Measurements from ENCODE around the gene TFEB.

Gene TFEB

GRCh38 chr6:41644297-41644879 is 91.0 kb downstream of the TFEB start:
- Histone ChIP-seq H3K27ac (peak overlapping the region; percentile 71), H3K4me3 (no peak overlapping the region), H4K20me1 (peaks cover 96% of the 10 kb centered on the region), H3K4me2 (peak overlapping the region; percentile 59), H3K4me1 (peaks cover 63% of the 10 kb centered on the region), H3K9me3 (no peaks in the 10 kb centered on the region), H3K36me3 (peaks cover 87% of the 10 kb centered on the region), H3K27me3 (no peaks in the 10 kb centered on the region), H3K9ac (peak overlapping the region; percentile 50)
- TF ChIP-seq Cebpa-rat (IDR thresholded peaks at IDR 0.05) = no peak

GRCh38 chr6:41643899-41644269 is 91.5 kb downstream of the TFEB start:
- Histone ChIP-seq H3K36me3 (peaks cover 82% of the 10 kb centered on the region), H3K9me3 (no peaks in the 10 kb centered on the region), H4K20me1 (peaks cover 93% of the 10 kb centered on the region), H3K4me1 (peaks cover 65% of the 10 kb centered on the region), H3K27ac (peak overlapping the region; percentile 71), H3K4me2 (peak overlapping the region; percentile 59), H3K27me3 (no peaks in the 10 kb centered on the region), H3K4me3 (no peak overlapping the region), H3K9ac (peak overlapping the region; percentile 50)
- no peak for TF ChIP-seq Cebpa-rat (IDR thresholded peaks at IDR 0.05)

DNA sequence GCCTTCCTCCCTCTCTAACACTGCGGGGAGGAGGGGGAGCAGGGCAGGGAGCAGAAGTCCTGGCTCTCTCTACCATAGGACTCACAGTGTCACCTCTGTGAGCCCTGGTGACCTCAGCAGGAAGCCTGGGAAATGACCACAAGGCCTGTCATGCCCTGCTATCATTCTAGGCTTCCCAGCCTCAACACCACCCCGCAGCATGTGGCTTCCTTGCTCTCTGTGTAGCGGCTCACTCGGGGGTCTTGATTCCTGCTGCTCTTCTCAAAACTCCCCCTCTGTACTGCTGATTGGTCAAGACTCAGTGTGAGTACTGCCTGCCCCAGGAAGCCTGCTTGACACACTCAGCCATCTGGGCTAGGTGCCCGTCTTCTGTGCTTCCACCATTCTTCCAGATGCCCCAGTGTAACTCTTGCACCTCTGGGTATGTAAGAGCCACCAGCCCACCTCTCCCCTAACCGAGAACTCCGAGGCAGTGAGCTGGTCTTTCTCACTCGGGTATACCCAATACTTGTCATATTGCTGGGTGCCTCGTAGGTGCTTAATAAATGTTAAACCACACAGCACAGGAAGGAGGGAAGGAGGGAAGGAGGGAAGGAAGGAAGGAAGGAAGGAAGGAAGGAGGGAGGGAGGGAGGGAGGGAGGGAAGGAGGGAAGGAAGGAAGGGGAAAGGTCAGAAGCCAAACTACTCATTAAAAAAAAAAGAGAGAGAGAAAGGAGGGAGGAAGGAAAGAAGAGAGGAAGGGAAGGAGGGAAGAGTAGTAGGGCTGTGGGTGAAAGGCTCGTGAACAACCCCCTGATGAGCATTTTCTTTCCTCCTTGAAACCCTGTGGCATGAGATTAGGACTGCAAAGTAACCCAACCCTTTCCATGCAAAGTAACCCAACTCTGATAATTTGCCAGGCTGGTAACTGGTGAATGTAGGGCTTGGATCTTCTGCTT is 92.2 kb downstream of the TFEB start:
- Histone ChIP-seq H3K27ac (peak overlapping the region; percentile 78), H3K4me1 (peaks cover 65% of the 10 kb centered on the region), H3K9me3 (no peaks in the 10 kb centered on the region), H3K4me2 (peak overlapping the region; percentile 92), H3K36me3 (peaks cover 76% of the 10 kb centered on the region), H3K9ac (peak overlapping the region; percentile 56), H3K27me3 (no peaks in the 10 kb centered on the region), H4K20me1 (peaks cover 87% of the 10 kb centered on the region), H3K4me3 (0 out of 2 replicates have a peak overlapping the region, but pooled peaks have one; percentile 19)
- no peak for TF ChIP-seq Cebpa-rat (IDR thresholded peaks at IDR 0.05)

GRCh38 chr6:41642090-41642959 is 93.1 kb downstream of the TFEB start:
- no peaks in the 10 kb centered on the region for H3K27me3 ChIP-seq
- peak overlapping the region; percentile 97 for H3K9ac ChIP-seq

GRCh38 chr6:41641352-41641925 is 94.0 kb downstream of the TFEB start:
- peak overlapping the region; percentile 92 for H3K4me2 ChIP-seq
- H3K9me3 ChIP-seq = no peaks in the 10 kb centered on the region
- H3K27ac ChIP-seq = peak overlapping the region; percentile 96; the same call in 1 of the 2 replicates
- peaks cover 58% of the 10 kb centered on the region for H3K36me3 ChIP-seq
- H3K4me1 ChIP-seq = peaks cover 81% of the 10 kb centered on the region
- H3K27me3 ChIP-seq = no peaks in the 10 kb centered on the region
- H3K4me3 ChIP-seq = no peak overlapping the region
- peaks cover 71% of the 10 kb centered on the region for H4K20me1 ChIP-seq
- TF ChIP-seq Cebpa-rat (IDR thresholded peaks at IDR 0.05) = no peak
- H3K9ac ChIP-seq = 0 out of 2 replicates have a peak overlapping the region, but pooled peaks have one; percentile 97

More at GRCh38 chr6:41642090-41642959, 93.1 kb downstream of the TFEB start:
- Histone ChIP-seq H3K4me1 (peaks cover 73% of the 10 kb centered on the region), H4K20me1 (peaks cover 79% of the 10 kb centered on the region), H3K4me3 (0 out of 2 replicates have a peak overlapping the region, but pooled peaks have one; percentile 19), H3K27ac (peak overlapping the region; percentile 78), H3K36me3 (peaks cover 66% of the 10 kb centered on the region), H3K4me2 (peak overlapping the region; percentile 92), H3K9me3 (no peaks in the 10 kb centered on the region)
- TF ChIP-seq Cebpa-rat (IDR thresholded peaks at IDR 0.05) = no peak

DNA sequence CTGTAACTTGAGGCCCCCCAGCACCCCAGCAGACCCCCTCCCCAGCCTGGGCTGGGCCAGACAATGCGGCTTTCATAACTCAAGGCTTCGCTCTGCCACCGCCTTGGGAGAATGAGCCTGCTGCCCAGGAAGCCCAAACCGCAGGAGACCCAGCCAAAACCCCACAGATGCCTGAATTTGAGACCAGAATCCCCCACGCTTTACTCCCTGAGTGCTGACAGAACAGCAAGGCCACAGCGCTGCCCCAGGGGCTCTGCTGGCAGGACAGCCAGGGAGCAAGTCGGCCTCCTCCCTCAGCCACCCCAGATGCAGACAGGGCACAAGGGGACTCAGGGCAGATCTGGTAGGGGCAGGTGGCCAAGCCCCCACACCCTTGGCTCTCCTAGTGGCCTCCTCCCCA is 95.0 kb downstream of the TFEB start:
- peaks cover 60% of the 10 kb centered on the region for H4K20me1 ChIP-seq
- no peak for TF ChIP-seq Cebpa-rat (IDR thresholded peaks at IDR 0.05)
- H3K27ac ChIP-seq = peak overlapping the region; percentile 96
- no peaks in the 10 kb centered on the region for H3K27me3 ChIP-seq
- peaks cover 48% of the 10 kb centered on the region for H3K36me3 ChIP-seq
- H3K4me3 ChIP-seq = peak overlapping the region; percentile 97
- peak overlapping the region; percentile 97 for H3K9ac ChIP-seq
- H3K4me1 ChIP-seq = peaks cover 88% of the 10 kb centered on the region
- no peaks in the 10 kb centered on the region for H3K9me3 ChIP-seq
- H3K4me2 ChIP-seq = peak overlapping the region; percentile 92

DNA sequence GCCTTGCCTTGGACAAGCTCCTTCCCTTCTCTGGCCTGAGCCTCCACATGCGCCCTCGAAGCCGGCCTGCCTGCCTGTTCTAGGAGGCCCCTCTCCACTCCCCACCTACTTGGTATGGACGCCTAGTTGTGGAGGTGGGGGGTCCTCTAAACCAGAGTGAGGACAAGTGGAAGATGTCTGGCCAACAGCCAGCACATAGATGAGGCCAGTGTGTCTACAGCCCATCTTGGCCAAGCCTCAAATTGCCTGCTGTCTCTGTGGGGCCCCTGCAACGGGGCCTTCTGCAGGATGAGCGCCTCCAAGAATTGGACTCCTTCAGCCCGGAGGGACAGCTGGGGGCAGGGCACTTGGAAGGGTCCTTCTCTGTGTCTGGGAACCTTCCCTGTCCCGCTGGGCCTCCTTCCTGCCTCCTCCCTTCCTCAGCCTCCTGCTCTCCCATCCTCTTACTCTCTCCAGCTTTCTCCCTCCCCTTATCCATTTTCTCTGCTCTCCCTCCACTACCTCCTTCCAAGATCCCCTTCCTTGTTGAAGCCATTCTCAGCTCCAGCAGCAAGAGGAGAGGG is 95.5 kb downstream of the TFEB start:
- H3K36me3 ChIP-seq = peaks cover 42% of the 10 kb centered on the region
- H4K20me1 ChIP-seq = peaks cover 55% of the 10 kb centered on the region
- peak overlapping the region; percentile 92 for H3K4me2 ChIP-seq
- H3K4me1 ChIP-seq = peaks cover 88% of the 10 kb centered on the region
- no peaks in the 10 kb centered on the region for H3K9me3 ChIP-seq
- no peak for TF ChIP-seq Cebpa-rat (IDR thresholded peaks at IDR 0.05)
- H3K27ac ChIP-seq = peak overlapping the region; percentile 96
- H3K9ac ChIP-seq = peak overlapping the region; percentile 97
- H3K27me3 ChIP-seq = no peaks in the 10 kb centered on the region
- peak overlapping the region; percentile 97 for H3K4me3 ChIP-seq

DNA sequence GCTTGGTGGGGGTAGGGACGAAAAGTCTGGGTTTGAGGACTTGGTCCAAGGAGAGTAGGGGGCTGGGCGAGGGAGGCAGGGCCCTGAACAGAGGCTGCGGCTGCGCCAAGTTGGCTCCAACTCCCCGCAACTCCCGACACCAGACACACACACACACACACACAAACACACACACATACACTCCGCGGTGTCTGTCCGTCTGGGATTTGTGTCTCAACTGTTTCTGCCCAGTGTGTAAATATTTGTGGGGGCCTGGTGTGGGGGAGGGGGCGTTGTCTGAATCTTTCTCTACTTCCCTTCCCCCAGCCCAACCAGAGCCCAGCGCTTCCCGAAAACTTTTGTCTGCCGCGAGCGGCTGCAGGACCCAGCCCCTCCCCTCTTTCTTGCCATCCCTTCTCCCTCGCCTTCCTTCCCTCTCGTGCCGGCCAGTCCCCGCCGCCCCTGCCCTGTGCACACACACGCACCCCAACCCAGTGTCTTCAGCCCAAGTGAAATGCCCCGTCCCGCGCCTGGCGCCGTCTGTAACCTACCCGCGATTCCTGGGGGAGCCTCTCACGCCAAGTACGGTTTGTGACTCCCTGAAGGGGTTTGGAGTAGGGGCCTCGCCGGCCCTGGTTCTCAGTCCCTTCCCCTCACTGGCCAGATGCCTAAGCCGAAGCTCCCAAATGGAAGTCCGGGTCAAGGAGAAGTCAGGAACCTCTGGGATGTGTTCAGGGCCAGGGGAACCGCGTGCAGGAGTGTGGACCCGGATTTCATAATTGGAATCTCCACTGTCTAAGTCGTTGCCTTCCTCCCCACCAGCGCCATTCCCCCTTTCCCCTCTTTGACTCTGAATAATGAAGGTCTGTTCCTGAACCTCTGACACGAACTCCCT is 96.2 kb downstream of the TFEB start:
- peak overlapping the region; percentile 96 for H3K27ac ChIP-seq
- H3K27me3 ChIP-seq = no peaks in the 10 kb centered on the region
- peak overlapping the region; percentile 97 for H3K9ac ChIP-seq
- H3K4me2 ChIP-seq = peak overlapping the region; percentile 92
- no peaks in the 10 kb centered on the region for H3K9me3 ChIP-seq
- peak overlapping the region; percentile 97 for H3K4me3 ChIP-seq
- H3K36me3 ChIP-seq = peaks cover 35% of the 10 kb centered on the region
- peaks cover 88% of the 10 kb centered on the region for H3K4me1 ChIP-seq
- peaks cover 48% of the 10 kb centered on the region for H4K20me1 ChIP-seq
- no peak for TF ChIP-seq Cebpa-rat (IDR thresholded peaks at IDR 0.05)
